ENCODE measurements around the gene MYO6. TPM values are rescaled to one million over a fixed set of nuclear protein-coding genes. Genes with fewer than 3 reads are reported as not detected.

Gene MYO6
- total and polyA plus RNA-seq, 2 of the 8 experiments (the other 6 are each of a cell fraction or from before 2014, with no cell fraction given) = 8.3 to 21.9 TPM

DNA sequence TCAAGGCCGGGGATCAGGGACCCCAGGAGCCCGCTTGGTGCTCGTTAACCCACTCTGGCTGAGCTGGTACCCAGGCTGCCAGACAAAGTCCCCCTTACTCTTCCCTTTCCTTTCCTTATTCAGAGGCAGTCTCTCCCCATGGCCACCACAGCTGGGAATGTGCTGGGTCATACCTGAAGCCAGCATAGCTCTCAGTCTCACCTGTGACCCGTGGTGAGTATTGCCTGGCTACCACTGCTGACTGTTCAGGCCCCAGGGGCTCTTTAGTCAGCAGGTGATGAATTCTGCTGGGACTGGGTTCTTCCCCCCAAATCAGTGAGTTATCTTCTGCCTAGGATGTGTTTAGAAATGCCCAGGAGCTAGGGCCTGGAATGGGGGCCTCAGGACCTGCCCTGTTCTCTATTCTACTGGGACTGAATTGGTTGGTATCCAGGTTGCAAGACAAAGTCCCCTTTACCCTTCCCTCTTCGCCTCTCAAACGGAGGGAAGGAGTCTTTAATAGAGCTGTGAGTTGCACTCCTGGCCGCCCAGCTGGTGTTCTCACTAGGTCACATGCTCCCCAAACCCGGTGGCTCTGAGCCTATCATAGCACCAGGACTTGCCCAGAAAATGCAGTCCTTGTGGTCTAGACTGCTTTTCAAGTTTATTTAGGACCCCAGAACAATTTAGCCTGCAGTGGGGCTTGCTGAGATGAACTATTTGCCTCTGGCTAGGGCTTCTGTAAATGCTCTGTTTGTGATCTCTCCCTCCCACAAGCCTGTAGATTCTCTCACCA is 64.6 kb downstream of the MYO6 start:
- 80% methylated on average over 8 of the region's 8 CpGs; no CpG with 5 or more reads in 1 of the 2 experiments for WGBS, 2 experiments (ENCODE audit: extremely low coverage in 1 of 2, insufficient coverage in 1 of 2, insufficient read length in 1 of 2, insufficient replicate concordance in 2 of 2, low coverage in 1 of 2, low lambda C conversion rate in 2 of 2, missing lambda C conversion rate in 1 of 2)
- Histone ChIP-seq H3K23me2 (ENCODE audit: low read depth, low read length) (no peaks in the 10 kb centered on the region), H3K36me3 (ENCODE audit: control insufficient read depth in 2 of 4, insufficient read depth in 4 of 4, low read length in 3 of 4) (peaks cover 0 to 5% (median 0%) of the 10 kb centered on the region in 4 experiments; a peak in 2 of 8 replicates), H3K79me1 (ENCODE audit: low read depth, low read length) (no peaks in the 10 kb centered on the region), H4K91ac (replicated peaks; ENCODE audit: insufficient read length, low read length) (no peak overlapping the region), H3K4ac (replicated peaks; ENCODE audit: insufficient read length, low read depth, low read length) (no peak overlapping the region), H3K4me1 (replicated peaks in 1 of 4; ENCODE audit: control insufficient read depth in 3 of 4, insufficient read depth in 4 of 4, low read length in 3 of 4) (peaks cover 0 to 4% (median 0%) of the 10 kb centered on the region in 4 experiments; a peak in 2 of 7 replicates), H2BK5ac (ENCODE audit: low read depth, low read length) (no peak overlapping the region), H3K23ac (ENCODE audit: insufficient read length) (no peak overlapping the region), H3K4me2 (ENCODE audit: insufficient read depth in 1 of 2, low read depth in 2 of 2, low read length in 2 of 2) (no peak overlapping the region), H3K56ac (replicated peaks; ENCODE audit: insufficient read length, low read depth, low read length) (no peak overlapping the region), H3K79me2 (ENCODE audit: control insufficient read depth in 1 of 2, insufficient read depth in 2 of 2, low read length in 2 of 2) (no peaks in the 10 kb centered on the region), H3K9me3 (ENCODE audit: insufficient read depth in 2 of 2, low read depth in 1 of 2, low read length in 1 of 2) (peaks cover 0 to 3% of the 10 kb centered on the region in 2 experiments; a peak in 1 of 4 replicates), H2AK5ac (ENCODE audit: low read depth, low read length) (no peak overlapping the region), H4K8ac (ENCODE audit: extremely low read depth, insufficient read depth, low read length) (no peak overlapping the region), H2BK20ac (ENCODE audit: low read length) (no peak overlapping the region), H2BK12ac (ENCODE audit: low read depth, low read length) (no peak overlapping the region), H3K27me3 (replicated peaks in 1 of 4; ENCODE audit: control insufficient read depth in 3 of 4, extremely low read depth in 1 of 4, insufficient read depth in 3 of 4, low read length in 3 of 4) (peaks cover 0 to 1% (median 0%) of the 10 kb centered on the region in 4 experiments; a peak in 1 of 7 replicates), H3K18ac (ENCODE audit: extremely low read depth, low read length) (no peak overlapping the region), H3K14ac (ENCODE audit: insufficient read length) (no peak overlapping the region), H3K27ac (ENCODE audit: low read depth, low read length) (no peak overlapping the region; the same call in 1 of the 2 replicates), H4K5ac (ENCODE audit: insufficient read length, low read depth, low read length) (no peak overlapping the region), H2BK120ac (replicated peaks; ENCODE audit: low read depth, low read length) (no peak overlapping the region), H4K20me1 (replicated peaks in 1 of 2; ENCODE audit: control insufficient read depth in 1 of 2, insufficient read depth in 2 of 2, low read length in 2 of 2) (no peaks in the 10 kb centered on the region), H2BK15ac (ENCODE audit: low read length) (no peak overlapping the region), H3K4me3 (ENCODE audit: extremely low read depth in 1 of 4, insufficient read depth in 2 of 4, low read depth in 3 of 4, low read length in 4 of 4) (no peak overlapping the region), H2AFZ (ENCODE audit: low read length) (no peak overlapping the region), H3K9ac (replicated peaks in 1 of 4; ENCODE audit: extremely low read depth in 1 of 4, low read depth in 3 of 4, low read length in 3 of 4) (no peak overlapping the region)
- FAIRE-seq (no peak), DNase-seq (ENCODE audit: low read depth in 1 of 2, low spot score in 2 of 2) (no peak)
- CTCF ChIA-PET (ENCODE audit: partially characterized antibody) = no interaction called here
- POLR2A ChIA-PET (ENCODE audit: partially characterized antibody) = no interaction called here
- peak; percentile 30; the same call in 1 of the 2 replicates for TF ChIP-seq BACH1 (IDR thresholded peaks at IDR 0.05; ENCODE audit: low read length)
- TF ChIP-seq, protein P1, sequence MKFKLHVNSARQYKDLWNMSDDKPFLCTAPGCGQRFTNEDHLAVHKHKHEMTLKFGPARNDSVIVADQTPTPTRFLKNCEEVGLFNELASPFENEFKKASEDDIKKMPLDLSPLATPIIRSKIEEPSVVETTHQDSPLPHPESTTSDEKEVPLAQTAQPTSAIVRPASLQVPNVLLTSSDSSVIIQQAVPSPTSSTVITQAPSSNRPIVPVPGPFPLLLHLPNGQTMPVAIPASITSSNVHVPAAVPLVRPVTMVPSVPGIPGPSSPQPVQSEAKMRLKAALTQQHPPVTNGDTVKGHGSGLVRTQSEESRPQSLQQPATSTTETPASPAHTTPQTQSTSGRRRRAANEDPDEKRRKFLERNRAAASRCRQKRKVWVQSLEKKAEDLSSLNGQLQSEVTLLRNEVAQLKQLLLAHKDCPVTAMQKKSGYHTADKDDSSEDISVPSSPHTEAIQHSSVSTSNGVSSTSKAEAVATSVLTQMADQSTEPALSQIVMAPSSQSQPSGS (IDR thresholded peaks at IDR 0.05; ENCODE audit: low read length) = no peak

All from H1 (cell line).